ENCODE measurements around the gene NOVA2.
"Not testable (repeated sequence)": the region's sequence is repeated elsewhere in the genome, so short reads cannot be mapped to it uniquely, and the experiment has no call there.

The NOVA2 gene

DNA sequence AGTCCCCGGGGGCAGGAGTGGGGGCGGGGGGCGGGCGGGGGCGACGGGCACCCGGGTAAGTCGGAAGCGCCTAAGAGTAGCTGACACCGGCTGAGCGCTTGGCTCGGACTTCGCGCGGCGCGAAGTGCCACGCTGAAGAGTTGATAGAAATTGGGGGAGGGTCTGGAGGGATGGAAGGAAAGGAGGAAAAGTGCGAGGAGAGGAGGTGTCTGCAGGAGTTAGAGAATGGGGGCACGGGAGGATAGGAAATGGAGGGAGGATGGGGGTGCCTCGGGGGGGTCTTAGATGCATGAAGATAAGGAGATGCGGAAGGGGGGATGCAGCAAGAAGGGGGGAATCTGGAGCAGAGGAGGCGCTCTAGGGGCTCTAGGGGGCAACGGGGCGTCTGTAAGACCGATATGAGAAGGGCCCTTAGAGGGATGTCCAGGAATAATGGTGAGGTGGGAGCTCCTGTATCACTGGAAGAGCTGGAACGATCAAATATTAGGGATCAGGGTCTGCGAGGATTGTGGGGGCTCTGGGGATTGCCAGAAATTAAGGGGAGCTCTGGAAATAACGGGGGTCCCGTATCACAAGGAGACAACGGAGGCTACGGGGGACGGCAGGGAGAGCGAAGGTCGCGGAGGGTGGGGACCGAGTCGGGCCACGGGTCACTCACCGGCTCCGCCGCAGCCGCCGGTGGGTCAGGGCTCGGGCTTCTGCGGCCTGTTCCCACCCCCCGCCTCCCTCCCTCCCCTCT lies 71.6 kb downstream of the NOVA2 start, which contains the start of gene MYPOP:
Gene MYPOP (minus strand): TSS at position 702 of the 739 bp plus-strand sequence. CDS start 840 bp downstream, outside the sequence.
- Mint-ChIP-seq H3K27ac (peak within 1 kb of the TSS; percentile 86), H3K9me3 (no peaks in the 10 kb centered on the region), H3K27me3 (no peaks in the 10 kb centered on the region), H3K4me1 (peaks cover 35% of the 10 kb centered on the region), H3K36me3 (peaks cover 17% of the 10 kb centered on the region), H3K4me3 (peak within 1 kb of the TSS; percentile 93)
- ATAC-seq: peak; percentile 1

DNA sequence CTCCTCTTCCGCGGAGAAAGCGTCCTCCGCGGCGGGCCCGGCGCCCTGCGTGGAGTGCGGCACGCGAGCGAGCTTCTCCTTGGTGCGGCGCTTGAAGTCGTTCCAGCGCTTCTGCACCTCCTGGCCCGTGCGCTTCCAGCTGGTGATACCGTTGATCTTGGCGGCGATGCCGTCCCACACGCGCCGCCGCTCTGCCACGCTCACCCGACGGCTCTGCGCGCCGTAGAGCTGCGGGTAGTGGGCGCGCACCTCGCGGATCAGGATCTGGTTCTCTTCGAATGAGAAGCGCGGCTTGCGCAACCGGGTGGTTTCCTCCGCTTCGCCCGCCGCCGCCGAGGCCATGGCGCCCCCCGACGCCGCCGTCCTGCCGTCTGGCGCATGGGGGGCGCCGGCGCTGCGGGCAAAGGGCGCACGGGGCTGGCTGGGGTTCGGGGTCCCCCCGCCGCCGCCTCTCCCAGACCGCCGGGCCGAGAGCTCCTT lies 72.2 kb downstream of the NOVA2 start:
- Mint-ChIP-seq H3K27me3 (no peaks in the 10 kb centered on the region), H3K36me3 (peaks cover 17% of the 10 kb centered on the region), H3K4me3 (peak overlapping the region; percentile 50), H3K27ac (peak overlapping the region; percentile 86), H3K9me3 (no peaks in the 10 kb centered on the region), H3K4me1 (peaks cover 36% of the 10 kb centered on the region)
- no peak for ATAC-seq

- Mint-ChIP-seq H3K27ac (no peak overlapping the region), H3K36me3 (peaks cover 17% of the 10 kb centered on the region), H3K9me3 (no peaks in the 10 kb centered on the region), H3K27me3 (no peaks in the 10 kb centered on the region), H3K4me1 (peaks cover 36% of the 10 kb centered on the region), H3K4me3 (peak overlapping the region; percentile 18)
- ATAC-seq: no peak
These were observed 72.8 kb downstream of the NOVA2 start for GRCh38 chr19:45900738-45901431.

- Mint-ChIP-seq H3K4me3 (peak overlapping the region; percentile 23), H3K36me3 (peaks cover 24% of the 10 kb centered on the region)
These were observed 73.6 kb downstream of the NOVA2 start for GRCh38 chr19:45899919-45900589.

DNA sequence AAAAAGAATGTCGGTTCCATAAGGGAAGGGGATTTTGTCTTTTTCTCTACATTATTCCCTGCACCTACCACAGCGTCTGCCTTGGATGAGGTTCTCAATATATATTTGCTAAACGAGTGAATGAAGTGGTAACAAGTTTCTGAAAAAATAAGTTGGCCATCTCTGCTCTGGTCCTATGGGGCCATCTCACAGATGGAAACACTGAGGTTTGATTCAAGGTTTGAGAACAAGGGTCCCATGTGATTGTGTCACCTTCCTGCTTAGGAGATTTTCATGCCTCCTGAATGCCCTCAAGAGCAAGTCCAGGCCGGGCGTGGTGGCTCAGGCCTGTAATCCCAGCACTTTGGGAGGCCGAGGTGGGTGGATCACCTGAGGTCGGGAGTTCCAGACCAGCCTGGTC lies 74.4 kb downstream of the NOVA2 start:
- Mint-ChIP-seq H3K27ac (no peak overlapping the region), H3K4me3 (no peak overlapping the region), H3K9me3 (no peaks in the 10 kb centered on the region), H3K27me3 (no peaks in the 10 kb centered on the region), H3K4me1 (peaks cover 46% of the 10 kb centered on the region), H3K36me3 (peaks cover 27% of the 10 kb centered on the region)
- ATAC-seq: no peak

More at GRCh38 chr19:45899919-45900589, 73.6 kb downstream of the NOVA2 start:
- Mint-ChIP-seq H3K27ac (no peak overlapping the region), H3K9me3 (no peaks in the 10 kb centered on the region), H3K27me3 (no peaks in the 10 kb centered on the region), H3K4me1 (peaks cover 44% of the 10 kb centered on the region)
- no peak for ATAC-seq

DNA sequence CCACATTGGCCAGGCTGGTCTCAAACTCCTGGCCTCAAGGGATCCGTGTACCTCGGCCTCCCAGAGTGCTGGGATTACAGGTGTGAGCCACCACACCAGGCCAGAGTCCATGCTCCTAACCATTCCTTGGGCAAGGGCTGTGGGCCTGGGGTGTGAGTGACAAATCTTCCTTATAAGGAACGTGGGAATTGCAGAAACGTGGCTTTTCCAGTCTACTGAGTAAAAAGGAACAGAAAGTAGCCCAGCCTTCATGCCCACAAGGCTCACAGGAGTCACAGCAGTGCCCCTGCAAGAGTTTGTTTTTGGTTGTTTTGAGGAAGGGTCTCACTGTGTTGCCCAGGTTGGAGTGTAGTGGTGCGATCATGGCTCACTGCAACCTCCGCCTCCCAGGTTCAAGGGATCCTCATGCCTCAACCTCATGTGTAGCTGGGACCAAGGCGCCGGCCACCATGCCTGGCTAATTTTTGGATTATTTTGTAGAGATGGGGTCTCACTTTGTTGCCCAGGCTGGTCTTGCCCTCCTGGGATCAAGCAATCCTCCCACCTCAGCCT lies 76.3 kb downstream of the NOVA2 start:
- no peak overlapping the region for H3K27ac Mint-ChIP-seq
- no peak for ATAC-seq

GRCh38 chr19:45895983-45896599 lies 77.6 kb downstream of the NOVA2 start:
- H3K4me3 Mint-ChIP-seq, ATAC-seq, H3K27ac Mint-ChIP-seq, H3K9me3 Mint-ChIP-seq, H3K27me3 Mint-ChIP-seq: not testable (repeated sequence)
- Mint-ChIP-seq H3K36me3 (peaks cover 27% of the 10 kb centered on the region), H3K4me1 (peaks cover 45% of the 10 kb centered on the region)

More for the DNA sequence above, 76.3 kb downstream of the NOVA2 start:
- peaks cover 52% of the 10 kb centered on the region for H3K4me1 Mint-ChIP-seq
- H3K36me3 Mint-ChIP-seq: peaks cover 27% of the 10 kb centered on the region
- no peak overlapping the region for H3K4me3 Mint-ChIP-seq
- H3K27me3 Mint-ChIP-seq: no peaks in the 10 kb centered on the region
- H3K9me3 Mint-ChIP-seq: no peaks in the 10 kb centered on the region

DNA sequence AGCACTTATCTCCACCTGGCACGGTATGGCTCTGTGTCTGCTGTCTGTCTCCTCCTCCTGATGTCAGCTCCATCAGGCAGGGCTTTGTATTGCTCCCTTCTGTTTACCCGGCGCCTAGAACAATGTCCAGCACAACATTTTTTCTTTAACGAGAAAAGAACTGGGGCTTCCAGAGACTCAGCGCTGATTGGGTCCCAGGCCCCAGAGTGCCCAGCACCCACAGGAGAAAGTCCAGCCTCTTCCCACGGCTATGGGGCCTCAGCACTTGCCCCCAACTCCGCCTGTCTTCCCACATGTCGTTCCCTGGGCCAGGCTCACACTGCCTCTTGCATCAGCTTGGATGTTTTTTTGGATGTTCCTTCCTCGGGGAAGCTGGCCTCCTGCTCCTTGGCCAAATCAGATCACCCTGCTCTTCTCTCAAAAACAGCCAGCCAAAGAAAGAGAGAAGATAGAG lies 78.1 kb downstream of the NOVA2 start:
- ATAC-seq: no peak
- Mint-ChIP-seq H3K27me3 (no peaks in the 10 kb centered on the region), H3K9me3 (no peaks in the 10 kb centered on the region), H3K36me3 (peaks cover 26% of the 10 kb centered on the region), H3K4me1 (peaks cover 40% of the 10 kb centered on the region), H3K27ac (peak overlapping the region; percentile 60), H3K4me3 (no peak overlapping the region)

- H3K27me3 Mint-ChIP-seq: no peaks in the 10 kb centered on the region
- H3K4me1 Mint-ChIP-seq: peaks cover 33% of the 10 kb centered on the region
- no peak overlapping the region for H3K4me3 Mint-ChIP-seq
- H3K27ac Mint-ChIP-seq: no peak overlapping the region
- H3K36me3 Mint-ChIP-seq: peaks cover 20% of the 10 kb centered on the region
- H3K9me3 Mint-ChIP-seq: no peaks in the 10 kb centered on the region
- ATAC-seq: no peak
These were observed 82.8 kb downstream of the NOVA2 start for GRCh38 chr19:45890877-45891276.

DNA sequence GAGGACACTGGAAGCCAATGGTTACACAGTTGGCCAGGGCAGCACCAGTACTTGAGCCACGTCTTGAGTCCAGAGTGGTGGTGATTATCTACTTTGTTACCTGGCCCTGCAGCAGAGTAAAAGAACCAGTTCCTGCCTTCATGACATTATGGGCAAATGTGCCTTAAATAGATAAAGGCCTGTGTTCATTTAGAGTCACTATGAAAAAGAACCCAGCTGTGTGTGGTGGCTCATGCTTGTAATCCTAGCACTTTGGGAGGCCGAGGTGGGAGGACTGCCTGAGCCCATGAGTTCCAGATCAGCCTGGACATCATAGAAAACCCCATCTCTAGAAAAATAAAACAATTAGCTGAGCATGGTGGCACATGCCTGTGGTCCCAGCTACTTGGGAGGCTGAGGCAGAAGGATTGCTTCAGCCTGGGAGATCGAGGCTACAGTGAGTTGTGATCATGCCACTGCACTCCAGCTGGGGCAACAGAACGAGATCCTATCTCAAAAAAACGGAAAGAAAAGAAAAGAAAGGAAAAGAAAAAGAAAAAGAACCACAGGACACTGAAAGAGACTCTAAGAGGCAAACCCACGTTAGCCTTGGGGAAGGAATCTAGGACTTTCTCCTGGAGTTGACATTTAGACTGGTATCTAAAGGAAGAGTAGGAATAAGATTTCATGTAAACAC lies 84.3 kb downstream of the NOVA2 start:
- H3K9me3 Mint-ChIP-seq: no peaks in the 10 kb centered on the region
- H3K4me3 Mint-ChIP-seq: no peak overlapping the region

DNA sequence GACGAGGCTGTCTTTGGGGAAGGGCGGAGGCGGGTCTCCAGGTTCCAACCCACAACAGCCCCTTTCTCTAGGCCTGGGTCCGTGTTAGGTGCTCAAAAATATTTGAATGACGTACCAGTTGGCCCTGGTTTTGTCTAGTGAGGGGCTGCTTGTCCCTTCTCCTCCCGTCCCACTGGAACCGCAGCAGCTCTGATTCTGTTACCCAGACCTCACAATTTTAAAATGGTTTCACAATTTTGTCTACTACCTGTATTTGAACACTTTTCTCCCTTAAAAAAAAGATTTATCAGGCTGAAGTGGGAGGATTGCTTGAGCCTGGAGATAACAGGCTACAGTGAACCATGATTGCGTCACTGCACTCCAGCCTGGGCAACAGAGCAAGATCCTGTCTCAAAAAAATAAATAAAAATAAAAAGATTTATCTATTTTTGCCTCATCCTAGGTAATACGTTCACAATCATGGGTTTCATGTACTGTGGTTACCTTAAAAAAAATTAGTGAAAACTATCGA lies 86.4 kb downstream of the NOVA2 start:
- peaks cover 16% of the 10 kb centered on the region for H3K36me3 Mint-ChIP-seq
- H3K4me3 Mint-ChIP-seq: peak overlapping the region; percentile 95
- no peak for ATAC-seq
- H3K4me1 Mint-ChIP-seq: peaks cover 26% of the 10 kb centered on the region
- no peaks in the 10 kb centered on the region for H3K27me3 Mint-ChIP-seq
- no peaks in the 10 kb centered on the region for H3K9me3 Mint-ChIP-seq
- peak overlapping the region; percentile 84 for H3K27ac Mint-ChIP-seq

More for the DNA sequence above, 84.3 kb downstream of the NOVA2 start:
- Mint-ChIP-seq H3K27me3 (no peaks in the 10 kb centered on the region), H3K27ac (no peak overlapping the region), H3K4me1 (peaks cover 23% of the 10 kb centered on the region), H3K36me3 (peaks cover 10% of the 10 kb centered on the region)
- ATAC-seq: no peak

DNA sequence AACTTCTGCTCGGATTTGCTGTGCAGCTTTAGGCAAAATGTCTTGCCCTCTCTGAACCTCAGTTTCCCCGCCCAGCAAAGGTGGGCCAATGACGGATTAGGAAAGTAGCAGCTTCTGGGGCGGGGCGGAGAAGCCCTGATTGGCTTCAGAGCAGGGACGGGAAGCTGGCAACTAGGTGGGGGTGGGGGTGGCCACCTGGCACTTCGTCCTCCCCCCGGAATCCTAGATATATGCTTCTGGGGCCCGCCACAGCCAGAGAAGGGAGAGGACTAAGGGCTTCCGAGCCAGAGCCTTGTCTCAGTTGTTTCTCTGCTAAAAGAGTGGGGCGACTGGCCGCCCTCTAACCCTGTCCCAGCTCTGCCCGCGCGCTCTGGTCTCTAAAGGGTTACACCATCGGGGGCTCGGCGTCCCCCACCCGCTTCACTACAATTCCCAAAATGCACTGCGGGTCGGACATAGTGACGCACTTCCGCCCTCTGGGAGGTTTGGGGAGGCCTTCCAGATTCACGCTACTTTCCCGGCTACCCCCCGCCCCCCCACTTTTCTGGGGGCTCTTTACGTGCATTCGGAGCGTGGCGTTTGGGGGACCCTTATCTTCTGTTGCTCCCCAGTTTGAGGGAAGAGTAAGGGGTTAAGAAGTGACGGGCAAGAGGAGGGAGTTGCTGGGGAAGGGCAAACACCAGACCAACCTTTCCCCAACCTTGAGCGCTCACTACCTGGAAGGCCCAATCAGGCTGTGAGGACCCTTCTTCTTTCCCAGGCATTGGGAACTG lies 87.1 kb downstream of the NOVA2 start:
- ATAC-seq: peak; percentile 88
- H3K27ac Mint-ChIP-seq: peak overlapping the region; percentile 84

More for the DNA sequence above, 87.1 kb downstream of the NOVA2 start:
- Mint-ChIP-seq H3K36me3 (peaks cover 20% of the 10 kb centered on the region), H3K4me3 (peak overlapping the region; percentile 95), H3K9me3 (no peaks in the 10 kb centered on the region), H3K27me3 (peaks cover 5% of the 10 kb centered on the region), H3K4me1 (peaks cover 32% of the 10 kb centered on the region)

All from stimulated activated memory B cell treated with anti-CD40 and anti-IgM and Interleukin-4, amounts not matched to agents 10 μg/mL and 1 μg/mL and 100 μg/mL, for 72 hours (primary cell).